ENCODE data around the gene ZNF813.
"Not testable (repeated sequence)": the region's sequence is repeated elsewhere in the genome, so short reads cannot be mapped to it uniquely, and the experiment has no call there.

Gene ZNF813

GRCh38 chr19:53467485-53468262 lies at the start of gene ZNF813:
TSS of gene ZNF813 (plus strand) at chr19:53467733. CDS start at chr19:53483823, 16,090 bp downstream.
- peak within 1 kb of the TSS; percentile 71 for H3K27ac ChIP-seq (ENCODE audit: low read depth, low read length)
- peak within 1 kb of the TSS; percentile 99 for H3K4me3 ChIP-seq (ENCODE audit: low read depth, low read length)
- peaks cover 17% of the 10 kb centered on the region for H3K4me1 ChIP-seq (ENCODE audit: control insufficient read depth, insufficient read depth, low read length)
- H3K27me3 ChIP-seq (ENCODE audit: control insufficient read depth, insufficient read depth, low read length) = no peaks in the 10 kb centered on the region
- peak within 1 kb of the TSS; percentile 75; the same call in 1 of the 2 replicates for H3K9ac ChIP-seq (ENCODE audit: low read depth, low read length)
- H3K9me3 ChIP-seq (ENCODE audit: control insufficient read depth, insufficient read depth, low read length) = no peaks in the 10 kb centered on the region
- H3K36me3 ChIP-seq (ENCODE audit: control insufficient read depth, insufficient read depth, low read length) = no peaks in the 10 kb centered on the region

GRCh38 chr19:53420520-53421315 lies 46.8 kb upstream of the ZNF813 start:
- H3K36me3 ChIP-seq (ENCODE audit: control insufficient read depth, insufficient read depth, low read length); H3K9ac ChIP-seq (ENCODE audit: low read depth, low read length); H3K4me3 ChIP-seq (ENCODE audit: low read depth, low read length); H3K4me1 ChIP-seq (ENCODE audit: control insufficient read depth, insufficient read depth, low read length); H3K9me3 ChIP-seq (ENCODE audit: control insufficient read depth, insufficient read depth, low read length); H3K27me3 ChIP-seq (ENCODE audit: control insufficient read depth, insufficient read depth, low read length): not testable (repeated sequence)
- H3K27ac ChIP-seq (ENCODE audit: low read depth, low read length) = peak overlapping the region; percentile 50

GRCh38 chr19:53422551-53422950 lies 45.0 kb upstream of the ZNF813 start:
- H3K9ac ChIP-seq (ENCODE audit: low read depth, low read length) = no peak overlapping the region
- no peak overlapping the region for H3K27ac ChIP-seq (ENCODE audit: low read depth, low read length)
- no peak overlapping the region for H3K4me3 ChIP-seq (ENCODE audit: low read depth, low read length)
- H3K4me1 ChIP-seq (ENCODE audit: control insufficient read depth, insufficient read depth, low read length) = no peaks in the 10 kb centered on the region
- H3K9me3 ChIP-seq (ENCODE audit: control insufficient read depth, insufficient read depth, low read length) = no peaks in the 10 kb centered on the region
- H3K36me3 ChIP-seq (ENCODE audit: control insufficient read depth, insufficient read depth, low read length) = no peaks in the 10 kb centered on the region
- H3K27me3 ChIP-seq (ENCODE audit: control insufficient read depth, insufficient read depth, low read length) = no peaks in the 10 kb centered on the region

GRCh38 chr19:53423074-53423473 lies 44.5 kb upstream of the ZNF813 start:
- H3K27ac ChIP-seq (ENCODE audit: low read depth, low read length); H3K27me3 ChIP-seq (ENCODE audit: control insufficient read depth, insufficient read depth, low read length); H3K9ac ChIP-seq (ENCODE audit: low read depth, low read length); H3K9me3 ChIP-seq (ENCODE audit: control insufficient read depth, insufficient read depth, low read length); H3K4me3 ChIP-seq (ENCODE audit: low read depth, low read length); H3K4me1 ChIP-seq (ENCODE audit: control insufficient read depth, insufficient read depth, low read length); H3K36me3 ChIP-seq (ENCODE audit: control insufficient read depth, insufficient read depth, low read length): not testable (repeated sequence)

GRCh38 chr19:53423680-53424079 lies 43.9 kb upstream of the ZNF813 start:
- H3K9ac ChIP-seq (ENCODE audit: low read depth, low read length); H3K27ac ChIP-seq (ENCODE audit: low read depth, low read length); H3K27me3 ChIP-seq (ENCODE audit: control insufficient read depth, insufficient read depth, low read length); H3K4me3 ChIP-seq (ENCODE audit: low read depth, low read length); H3K36me3 ChIP-seq (ENCODE audit: control insufficient read depth, insufficient read depth, low read length); H3K4me1 ChIP-seq (ENCODE audit: control insufficient read depth, insufficient read depth, low read length); H3K9me3 ChIP-seq (ENCODE audit: control insufficient read depth, insufficient read depth, low read length): not testable (repeated sequence)

- Histone ChIP-seq H3K27ac (ENCODE audit: low read depth, low read length) (no peak overlapping the region), H3K4me1 (ENCODE audit: control insufficient read depth, insufficient read depth, low read length) (no peaks in the 10 kb centered on the region), H3K36me3 (ENCODE audit: control insufficient read depth, insufficient read depth, low read length) (no peaks in the 10 kb centered on the region), H3K27me3 (ENCODE audit: control insufficient read depth, insufficient read depth, low read length) (no peaks in the 10 kb centered on the region), H3K9ac (ENCODE audit: low read depth, low read length) (no peak overlapping the region), H3K9me3 (ENCODE audit: control insufficient read depth, insufficient read depth, low read length) (no peaks in the 10 kb centered on the region), H3K4me3 (ENCODE audit: low read depth, low read length) (no peak overlapping the region)
Observed at GRCh38 chr19:53424968-53425597, 42.5 kb upstream of the ZNF813 start.

GRCh38 chr19:53431399-53432087 lies 36.0 kb upstream of the ZNF813 start, which contains the start of gene ZNF761:
TSS of gene ZNF761 (plus strand) at chr19:53431984. CDS start at chr19:53447269, 15,285 bp downstream.
- peak within 1 kb of the TSS; percentile 72 for H3K9ac ChIP-seq (ENCODE audit: low read depth, low read length)
- no peaks in the 10 kb centered on the region for H3K9me3 ChIP-seq (ENCODE audit: control insufficient read depth, insufficient read depth, low read length)
- H3K4me3 ChIP-seq (ENCODE audit: low read depth, low read length) = peak within 1 kb of the TSS; percentile 95
- peak within 1 kb of the TSS; percentile 90 for H3K27ac ChIP-seq (ENCODE audit: low read depth, low read length)
- H3K27me3 ChIP-seq (ENCODE audit: control insufficient read depth, insufficient read depth, low read length) = no peaks in the 10 kb centered on the region
- H3K36me3 ChIP-seq (ENCODE audit: control insufficient read depth, insufficient read depth, low read length) = peaks cover 31% of the 10 kb centered on the region
- H3K4me1 ChIP-seq (ENCODE audit: control insufficient read depth, insufficient read depth, low read length) = peaks cover 7% of the 10 kb centered on the region

- H3K4me1 ChIP-seq (ENCODE audit: control insufficient read depth, insufficient read depth, low read length) = peaks cover 7% of the 10 kb centered on the region
- H3K27me3 ChIP-seq (ENCODE audit: control insufficient read depth, insufficient read depth, low read length) = no peaks in the 10 kb centered on the region
- H3K27ac ChIP-seq (ENCODE audit: low read depth, low read length) = peak overlapping the region; percentile 60
- peaks cover 36% of the 10 kb centered on the region for H3K36me3 ChIP-seq (ENCODE audit: control insufficient read depth, insufficient read depth, low read length)
- no peaks in the 10 kb centered on the region for H3K9me3 ChIP-seq (ENCODE audit: control insufficient read depth, insufficient read depth, low read length)
- peak overlapping the region; percentile 67 for H3K9ac ChIP-seq (ENCODE audit: low read depth, low read length)
- peak overlapping the region; percentile 95 for H3K4me3 ChIP-seq (ENCODE audit: low read depth, low read length)
Observed at GRCh38 chr19:53432088-53432661, 35.4 kb upstream of the ZNF813 start.

GRCh38 chr19:53443809-53444208 lies 23.7 kb upstream of the ZNF813 start:
- H3K4me3 ChIP-seq (ENCODE audit: low read depth, low read length); H3K27me3 ChIP-seq (ENCODE audit: control insufficient read depth, insufficient read depth, low read length); H3K4me1 ChIP-seq (ENCODE audit: control insufficient read depth, insufficient read depth, low read length); H3K9ac ChIP-seq (ENCODE audit: low read depth, low read length); H3K27ac ChIP-seq (ENCODE audit: low read depth, low read length): not testable (repeated sequence)
- H3K9me3 ChIP-seq (ENCODE audit: control insufficient read depth, insufficient read depth, low read length) = peaks cover 14% of the 10 kb centered on the region
- peaks cover 75% of the 10 kb centered on the region for H3K36me3 ChIP-seq (ENCODE audit: control insufficient read depth, insufficient read depth, low read length)

- not testable (repeated sequence) for H3K27me3 ChIP-seq (ENCODE audit: control insufficient read depth, insufficient read depth, low read length); H3K4me1 ChIP-seq (ENCODE audit: control insufficient read depth, insufficient read depth, low read length); H3K27ac ChIP-seq (ENCODE audit: low read depth, low read length); H3K9ac ChIP-seq (ENCODE audit: low read depth, low read length); H3K4me3 ChIP-seq (ENCODE audit: low read depth, low read length)
- H3K9me3 ChIP-seq (ENCODE audit: control insufficient read depth, insufficient read depth, low read length) = peaks cover 11% of the 10 kb centered on the region
- H3K36me3 ChIP-seq (ENCODE audit: control insufficient read depth, insufficient read depth, low read length) = peaks cover 83% of the 10 kb centered on the region
Observed at GRCh38 chr19:53447196-53447595, 20.3 kb upstream of the ZNF813 start.

Measured in HUES48 (cell line).